ENCODE results near the gene OGN.

The OGN gene

DNA sequence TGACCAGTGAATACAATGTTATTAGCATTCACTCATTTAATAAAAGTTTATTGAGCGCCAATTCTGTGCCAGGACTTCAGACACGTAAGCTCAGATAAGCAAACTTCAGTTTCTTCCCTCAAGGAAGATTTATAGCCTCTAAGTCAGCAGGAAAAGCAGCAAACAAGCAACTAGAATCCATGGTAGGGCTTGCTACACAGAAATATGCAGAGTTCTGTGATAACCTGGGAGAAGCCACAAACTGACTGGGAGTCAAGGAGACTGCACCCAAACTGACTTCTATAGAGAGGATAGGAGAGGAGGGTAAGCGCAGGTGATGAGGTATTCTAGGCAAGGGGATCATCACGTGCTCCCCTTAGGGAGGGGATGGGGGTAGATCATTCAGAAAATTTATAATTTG lies 1.4 kb upstream of the OGN start:
- in situ Hi-C loops (cut with MboI; ENCODE audit: low sequenced_read_pairs) = no loop called here

DNA sequence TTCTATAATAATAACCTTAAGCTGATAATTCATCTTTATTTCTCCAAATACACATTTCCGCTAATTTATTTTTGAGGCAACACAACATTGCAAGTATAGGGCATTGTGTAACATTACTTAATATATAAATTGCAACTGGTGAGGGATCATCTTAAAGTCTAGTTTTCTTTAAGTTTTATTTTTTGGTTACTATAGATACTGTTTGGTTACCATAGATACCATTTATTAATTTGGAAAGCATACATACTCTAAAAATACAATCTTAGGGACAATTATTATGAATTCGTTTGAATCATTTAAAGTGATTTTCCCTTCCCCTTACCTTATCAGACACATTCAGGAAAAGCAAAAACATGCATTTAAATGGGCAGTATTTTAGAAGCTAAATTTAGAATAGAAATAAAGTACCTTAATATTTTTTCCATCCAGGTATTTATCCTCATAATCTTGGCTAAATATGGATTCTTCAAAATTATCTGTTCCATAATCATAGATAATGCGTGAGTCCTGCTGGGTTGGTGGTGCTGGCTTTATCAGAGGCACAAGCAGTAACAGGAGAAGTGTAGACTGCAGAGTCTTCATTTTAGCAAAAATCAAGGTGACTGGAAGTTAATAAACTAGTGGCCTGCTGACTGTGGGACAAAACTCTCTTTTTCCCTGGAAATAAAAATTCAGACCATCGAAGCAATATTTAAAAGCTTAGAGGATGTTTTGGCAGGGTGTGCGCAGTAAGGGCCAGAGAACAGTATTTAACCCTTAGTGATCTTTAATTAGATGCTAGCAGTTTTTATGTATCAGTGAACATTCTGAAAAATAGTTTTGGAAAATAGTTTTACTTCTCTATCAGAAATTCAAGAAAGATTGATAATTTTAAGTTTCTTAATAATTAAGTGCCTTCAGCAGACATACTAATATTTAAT lies 1.3 kb downstream of the OGN start:
- in situ Hi-C loops (cut with MboI; ENCODE audit: low sequenced_read_pairs) = no loop called here

DNA sequence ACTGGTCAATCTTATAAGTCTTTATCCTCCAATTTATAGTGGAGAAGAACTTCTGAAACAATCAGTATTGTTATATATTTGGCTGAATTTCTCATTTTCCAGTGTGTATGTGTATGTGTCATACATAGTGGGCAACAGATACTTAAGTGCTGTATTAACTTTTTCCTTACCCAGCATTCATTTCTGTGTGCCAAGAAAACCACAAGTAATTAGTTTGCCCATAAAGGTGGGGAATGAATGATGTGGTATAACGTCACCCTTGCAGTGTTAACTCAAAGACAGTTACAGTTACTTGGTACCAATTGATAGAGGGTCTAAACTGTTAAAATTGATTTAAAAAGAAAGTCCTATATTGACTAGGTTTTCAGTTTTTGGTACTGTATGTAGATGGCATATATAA lies 2.0 kb downstream of the OGN start:
- in situ Hi-C loops (cut with MboI; ENCODE audit: low sequenced_read_pairs) = no loop called here

DNA sequence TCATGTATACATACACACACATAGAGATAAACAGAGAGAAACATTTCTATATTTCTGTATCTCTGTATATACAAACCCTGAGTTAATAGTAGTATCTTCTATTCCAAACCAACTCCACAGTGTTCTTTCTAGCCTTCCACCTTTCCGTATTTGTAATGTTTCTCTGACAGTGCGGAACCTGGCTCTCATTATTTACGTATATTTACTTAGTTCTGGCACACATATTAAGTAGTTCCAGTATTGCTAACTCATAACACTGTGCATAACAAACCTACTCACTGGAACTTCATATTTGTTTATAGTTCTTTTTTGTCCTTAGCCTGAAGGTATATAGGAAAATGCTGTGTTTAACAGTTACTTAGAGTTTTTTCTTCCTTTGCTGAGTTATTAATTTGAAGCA lies 6.5 kb downstream of the OGN start:
- in situ Hi-C loops (cut with MboI; ENCODE audit: low sequenced_read_pairs) = no loop called here

DNA sequence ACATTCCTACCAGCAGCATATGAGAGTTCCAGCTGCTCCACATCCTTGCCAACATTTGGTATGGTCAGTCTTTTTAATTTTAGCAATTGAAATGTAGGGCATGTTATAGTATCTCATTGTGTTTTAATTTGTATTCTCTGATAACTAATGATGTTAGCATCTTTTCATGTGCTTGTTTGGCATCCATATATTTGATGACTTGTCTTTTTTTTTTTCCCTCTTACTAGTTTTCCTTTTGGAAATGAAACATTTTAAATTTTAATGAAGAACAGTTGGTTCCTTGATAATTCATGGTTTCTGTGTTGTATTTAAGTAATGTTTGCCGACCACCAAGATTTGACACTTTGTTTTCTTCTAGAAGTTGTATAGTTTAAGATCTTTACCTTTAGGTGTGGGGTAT lies 8.8 kb downstream of the OGN start:
- in situ Hi-C loops (cut with MboI; ENCODE audit: low sequenced_read_pairs) = no loop called here

DNA sequence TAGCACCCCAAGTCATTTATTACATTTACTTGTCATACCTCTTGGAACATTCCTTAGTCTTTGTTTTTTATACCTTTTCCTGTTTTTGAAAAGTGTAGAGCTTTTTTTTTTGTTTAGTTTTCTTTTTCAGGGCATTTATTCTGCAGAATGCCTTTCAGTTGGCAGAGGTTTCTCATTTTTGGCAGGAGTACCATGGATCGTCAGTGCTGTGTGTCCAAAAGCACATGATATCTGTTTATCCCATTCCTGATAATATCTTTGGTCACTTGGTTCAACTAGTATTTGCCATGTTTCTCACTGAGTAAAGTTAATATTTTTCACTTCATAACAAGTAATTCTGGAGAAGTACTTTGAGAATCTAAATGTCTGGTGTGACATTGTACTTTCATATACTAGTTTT lies 10.7 kb downstream of the OGN start:
- in situ Hi-C loops (cut with MboI; ENCODE audit: low sequenced_read_pairs) = no loop called here

DNA sequence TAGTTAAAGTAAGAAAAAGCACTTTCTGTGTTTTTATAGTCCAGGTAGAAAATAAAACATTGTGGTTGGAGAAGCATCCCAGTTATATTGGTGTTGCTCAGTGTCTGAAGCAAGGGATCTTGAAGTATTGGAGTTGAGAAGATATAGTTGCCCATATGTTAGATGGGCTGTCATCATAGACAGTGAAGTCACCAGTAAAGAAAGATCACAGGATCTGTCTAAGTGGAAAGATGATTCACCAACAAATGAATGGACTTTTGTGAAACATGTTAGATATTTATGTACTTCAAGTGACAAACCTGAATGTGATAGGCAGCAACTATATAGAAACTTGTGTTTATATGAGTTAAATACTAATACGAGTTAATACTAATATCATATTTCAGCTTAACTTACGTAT lies 11.7 kb downstream of the OGN start:
- in situ Hi-C loops (cut with MboI; ENCODE audit: low sequenced_read_pairs) = no loop called here

DNA sequence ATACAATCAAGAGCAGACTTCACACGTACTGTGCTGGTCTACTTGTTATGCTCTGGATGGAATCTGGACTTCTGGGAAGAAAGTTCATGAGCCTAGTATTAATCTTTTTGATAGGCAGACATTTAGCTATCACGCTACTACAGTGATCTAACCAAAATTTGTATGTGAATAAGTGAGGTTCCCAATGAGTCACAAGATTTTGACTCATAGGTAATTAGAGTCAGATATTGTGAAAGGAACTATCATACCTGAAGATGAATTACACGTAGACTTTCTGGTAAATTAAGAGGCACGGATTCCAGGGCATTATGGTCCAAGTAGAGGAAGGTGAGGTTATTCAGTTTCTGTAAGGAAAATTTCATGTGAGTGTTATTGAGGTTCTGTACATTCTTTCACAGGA lies 18.4 kb downstream of the OGN start:
- in situ Hi-C loops (cut with MboI; ENCODE audit: low sequenced_read_pairs) = no loop called here

DNA sequence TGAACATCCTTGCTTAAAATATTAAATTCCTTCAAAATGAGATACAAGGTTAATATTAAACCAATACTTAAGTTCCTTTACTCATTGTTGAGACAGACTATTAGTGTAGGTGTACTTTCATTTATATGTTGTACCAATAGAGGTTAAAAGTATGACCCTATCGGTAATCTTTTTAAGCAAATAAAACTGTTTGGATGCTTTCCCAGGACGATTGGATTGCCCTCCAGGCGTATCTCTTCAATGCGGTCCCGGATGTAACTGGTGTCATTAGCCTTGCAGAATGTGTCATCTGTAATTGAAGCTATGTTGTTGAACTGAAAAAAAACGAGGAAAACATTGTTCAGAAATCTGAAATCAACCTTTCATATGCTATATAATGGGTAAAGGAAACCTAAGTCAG lies 18.9 kb downstream of the OGN start:
- in situ Hi-C loops (cut with MboI; ENCODE audit: low sequenced_read_pairs) = no loop called here

DNA sequence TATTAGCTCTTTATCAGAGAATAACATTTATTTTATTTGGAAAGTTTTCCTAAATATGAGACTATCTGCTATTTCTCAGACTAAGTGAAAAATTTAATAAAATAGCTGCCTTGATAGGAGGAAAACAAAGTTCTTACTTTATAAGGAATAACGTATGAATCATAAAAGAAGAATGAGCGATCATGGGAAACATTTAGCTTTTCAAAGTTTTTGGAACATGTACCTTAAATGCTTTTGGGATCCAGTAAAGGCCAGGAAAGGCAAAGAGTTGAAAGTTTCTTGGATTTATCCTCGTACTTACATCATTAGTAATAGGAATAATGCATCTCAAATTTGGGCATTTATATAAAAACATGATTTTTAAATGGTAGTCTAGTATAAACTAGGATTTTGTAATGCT lies 19.4 kb downstream of the OGN start:
- in situ Hi-C loops (cut with MboI; ENCODE audit: low sequenced_read_pairs) = no loop called here

DNA sequence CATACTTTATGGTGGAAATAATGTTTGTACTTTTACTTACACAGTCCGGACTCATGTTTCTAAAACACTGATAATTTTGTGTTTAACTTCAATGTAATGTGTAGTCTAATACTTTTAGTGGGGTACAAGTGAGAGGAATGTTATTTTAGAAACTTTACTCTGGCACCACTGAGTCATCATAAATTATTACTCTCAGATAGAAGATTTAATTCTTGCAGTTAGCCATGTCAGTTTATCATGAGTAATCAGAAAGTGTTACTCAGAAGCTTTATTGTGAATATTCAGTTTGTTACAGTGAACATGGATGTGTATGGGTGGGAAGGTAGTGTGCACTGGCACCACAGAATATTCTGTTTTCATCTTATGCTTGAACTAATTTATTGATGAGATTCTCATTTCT lies 20.0 kb downstream of the OGN start:
- in situ Hi-C loops (cut with MboI; ENCODE audit: low sequenced_read_pairs) = no loop called here

DNA sequence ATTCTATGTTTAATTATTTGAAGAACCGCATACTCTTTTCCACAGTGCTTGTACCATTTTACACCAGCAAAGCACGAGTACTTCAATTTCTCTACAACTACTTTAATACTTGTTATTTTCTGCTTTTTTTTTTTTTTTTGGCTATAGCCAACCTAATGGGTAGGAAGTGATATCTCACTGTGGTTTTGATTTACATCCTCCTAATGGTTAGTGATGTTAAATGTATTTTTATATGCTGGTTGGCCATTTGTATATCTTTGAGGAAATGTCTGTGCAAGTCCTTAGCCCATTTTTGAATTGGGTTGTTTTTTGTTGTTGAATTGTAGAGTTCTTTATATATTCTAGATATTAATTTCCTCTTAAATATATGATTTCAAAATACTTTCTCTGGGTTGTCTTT lies 22.6 kb downstream of the OGN start:
- in situ Hi-C loops (cut with MboI; ENCODE audit: low sequenced_read_pairs) = no loop called here

DNA sequence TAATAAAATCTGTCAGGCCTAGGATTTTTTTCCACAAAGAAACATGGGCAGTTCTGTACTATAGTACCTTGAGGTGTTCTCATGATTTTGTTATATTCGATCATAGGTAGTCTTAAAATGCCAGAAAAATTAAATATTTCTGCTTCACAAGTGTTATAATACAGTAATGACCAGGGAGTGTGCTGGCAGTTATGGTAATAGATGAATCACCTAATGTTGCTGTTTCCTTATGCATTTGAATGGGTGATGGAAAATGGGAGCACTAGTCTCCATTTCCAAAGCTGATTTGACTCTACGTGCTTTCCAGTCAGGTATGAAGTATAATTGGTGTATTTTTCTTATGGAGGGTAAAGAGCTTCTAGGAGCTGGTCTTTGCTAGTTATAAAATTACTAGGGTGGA lies 23.8 kb downstream of the OGN start:
- in situ Hi-C loops (cut with MboI; ENCODE audit: low sequenced_read_pairs) = no loop called here

DNA sequence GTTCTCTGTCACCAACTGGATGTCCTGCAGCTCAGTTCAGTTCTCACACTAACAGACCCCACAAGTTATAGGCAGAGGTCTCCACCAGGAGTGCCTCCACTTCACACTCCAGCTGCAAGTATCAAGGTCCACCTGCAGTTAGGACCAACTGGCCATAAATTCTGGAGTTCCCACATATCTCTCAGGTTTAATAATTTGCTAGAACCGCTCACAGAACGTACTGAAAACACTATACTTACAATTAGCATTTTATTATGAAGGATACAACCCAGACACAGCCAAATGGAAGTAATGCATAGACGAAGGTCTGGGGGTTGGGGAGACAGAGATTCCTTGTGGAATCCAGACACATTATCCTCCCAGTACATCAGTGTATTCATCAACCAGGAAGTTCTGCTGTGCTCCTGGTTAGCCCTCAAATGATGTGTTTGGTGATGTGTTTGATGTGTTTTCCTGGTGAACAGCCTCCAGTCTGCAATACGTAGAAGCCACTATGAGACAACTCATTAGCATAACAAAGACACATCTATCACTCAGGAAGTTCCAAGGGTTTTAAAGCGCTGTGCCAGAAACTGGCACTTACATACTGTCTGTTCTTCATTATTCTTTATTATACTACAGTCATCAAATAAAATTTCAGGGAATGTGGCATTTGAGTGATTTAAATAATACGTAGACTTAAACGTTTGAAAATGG lies 25.4 kb downstream of the OGN start:
- in situ Hi-C loops (cut with MboI; ENCODE audit: low sequenced_read_pairs) = no loop called here

DNA sequence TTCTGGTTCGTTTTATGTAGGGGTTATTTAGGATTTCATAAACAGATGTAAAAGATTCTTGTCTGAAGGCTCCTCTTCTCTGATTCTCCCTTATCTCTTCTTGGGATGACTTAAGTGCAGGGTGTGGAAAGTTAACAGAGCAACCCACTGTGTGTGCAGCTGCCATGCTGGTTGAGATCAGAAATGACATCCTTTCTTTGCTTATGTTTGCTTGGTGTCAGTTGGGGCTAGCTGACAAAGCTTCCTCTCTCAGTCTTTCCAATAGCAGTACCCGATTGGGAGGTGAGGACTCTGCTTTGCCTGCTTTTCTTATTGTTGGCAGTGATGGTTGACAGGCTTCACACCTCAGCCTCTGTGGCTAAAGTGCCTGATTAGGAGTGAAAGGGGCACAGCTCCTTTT lies 26.5 kb downstream of the OGN start:
- in situ Hi-C loops (cut with MboI; ENCODE audit: low sequenced_read_pairs) = no loop called here

DNA sequence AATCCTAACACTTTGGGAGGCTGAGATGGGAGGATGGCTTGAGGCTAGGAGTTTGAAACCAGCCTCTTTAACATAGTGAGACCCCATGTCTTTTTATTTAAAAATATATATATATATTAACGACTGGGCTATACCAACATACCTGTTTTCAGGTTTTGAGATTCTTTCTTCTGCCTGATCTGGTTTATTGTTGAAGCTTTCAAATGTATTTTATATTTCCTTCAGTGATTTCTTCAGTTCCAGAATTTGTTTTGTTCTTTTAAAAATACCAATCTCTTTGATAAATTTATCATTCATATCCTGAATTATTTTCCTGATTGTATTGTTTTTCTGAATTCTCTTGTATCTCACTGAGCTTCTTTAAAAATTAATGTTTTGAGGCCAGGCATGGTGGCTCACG lies 31.2 kb downstream of the OGN start:
- in situ Hi-C loops (cut with MboI; ENCODE audit: low sequenced_read_pairs) = no loop called here

DNA sequence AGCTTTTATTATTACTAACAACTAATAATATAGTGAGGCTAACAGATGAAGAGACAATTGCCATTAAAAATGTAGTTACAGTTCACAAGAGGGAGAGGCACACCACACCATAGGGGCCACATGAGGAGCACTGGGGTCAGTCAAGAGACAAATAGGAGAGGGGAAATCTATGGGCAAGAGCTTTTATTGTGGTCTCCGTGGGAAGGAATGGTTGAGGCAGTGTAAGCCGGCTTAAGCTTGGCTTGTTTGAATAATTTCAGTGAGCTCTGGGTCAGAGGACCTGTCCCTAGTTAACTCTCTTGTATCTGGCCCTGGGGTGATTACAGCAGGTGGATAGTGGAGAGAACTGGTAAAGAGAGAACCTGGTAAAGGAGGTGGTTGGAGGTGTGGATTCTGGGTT lies 35.3 kb downstream of the OGN start:
- in situ Hi-C loops (cut with MboI; ENCODE audit: low sequenced_read_pairs) = no loop called here

DNA sequence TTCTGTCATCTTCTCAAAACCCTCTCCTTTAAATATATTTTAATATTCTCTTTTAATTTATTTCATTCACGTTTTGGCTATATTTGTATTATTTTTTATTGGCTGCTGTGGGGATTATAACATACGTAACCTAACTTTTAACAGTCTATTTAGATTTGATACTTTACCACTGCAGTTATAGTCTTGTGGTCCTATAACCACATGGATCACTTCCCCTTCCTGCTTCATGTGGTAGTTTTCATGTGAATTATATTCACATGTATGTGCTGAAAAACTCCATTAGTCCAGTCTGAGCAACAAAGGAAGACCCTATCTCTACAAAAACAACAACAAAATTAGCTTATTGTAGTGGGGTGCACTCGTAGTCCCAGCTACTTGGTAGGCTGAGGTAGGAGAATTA lies 44.3 kb downstream of the OGN start:
- in situ Hi-C loops (cut with MboI; ENCODE audit: low sequenced_read_pairs) = no loop called here

DNA sequence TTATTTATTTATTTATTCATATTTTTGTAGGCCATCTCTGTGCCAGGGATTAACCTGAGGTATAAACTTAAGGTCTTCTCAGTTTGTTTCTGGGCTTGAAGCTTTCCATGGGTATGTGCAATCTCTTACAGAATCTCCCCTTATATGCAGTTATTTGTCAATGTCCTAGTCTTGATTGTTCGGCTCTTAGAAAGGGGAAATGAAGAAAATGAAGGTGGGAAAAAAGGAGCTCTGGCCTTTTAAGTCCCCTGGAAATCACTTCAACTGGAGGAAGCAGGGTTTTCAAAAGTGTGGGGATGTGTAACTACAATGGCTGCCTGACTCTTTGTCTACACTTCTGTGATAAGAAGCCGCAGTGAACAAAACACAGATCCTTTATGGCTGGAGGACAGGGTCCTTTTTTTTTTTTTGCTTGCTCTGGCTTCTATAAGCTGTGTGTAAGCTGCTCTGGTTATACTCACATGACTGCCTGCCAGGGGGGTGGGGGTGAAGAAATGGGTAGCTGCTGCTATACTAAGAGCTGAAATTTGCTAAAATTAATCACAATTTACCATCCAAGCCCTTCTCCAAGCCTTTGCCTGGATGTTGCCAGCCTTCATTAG lies 44.9 kb downstream of the OGN start:
- in situ Hi-C loops (cut with MboI; ENCODE audit: low sequenced_read_pairs) = no loop called here

DNA sequence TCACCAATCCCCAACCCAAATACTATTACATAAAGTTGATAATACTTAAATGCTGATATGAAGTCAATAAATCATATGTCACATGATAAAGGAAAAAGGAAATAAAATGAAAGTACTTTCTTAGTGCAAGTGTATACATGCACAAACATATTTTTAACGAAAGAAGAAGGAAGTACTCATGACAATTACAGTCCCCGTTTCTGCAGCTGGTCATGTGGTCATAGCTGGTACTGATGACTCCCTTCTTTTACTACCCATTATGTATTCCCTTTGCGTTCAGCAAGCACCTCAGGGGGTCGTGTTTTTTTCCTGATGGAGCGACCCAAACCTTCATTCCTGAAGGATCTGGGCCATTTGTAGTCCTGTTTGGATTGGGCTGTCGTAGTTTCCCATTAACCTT lies 51.3 kb downstream of the OGN start:
- in situ Hi-C loops (cut with MboI; ENCODE audit: low sequenced_read_pairs) = no loop called here

DNA sequence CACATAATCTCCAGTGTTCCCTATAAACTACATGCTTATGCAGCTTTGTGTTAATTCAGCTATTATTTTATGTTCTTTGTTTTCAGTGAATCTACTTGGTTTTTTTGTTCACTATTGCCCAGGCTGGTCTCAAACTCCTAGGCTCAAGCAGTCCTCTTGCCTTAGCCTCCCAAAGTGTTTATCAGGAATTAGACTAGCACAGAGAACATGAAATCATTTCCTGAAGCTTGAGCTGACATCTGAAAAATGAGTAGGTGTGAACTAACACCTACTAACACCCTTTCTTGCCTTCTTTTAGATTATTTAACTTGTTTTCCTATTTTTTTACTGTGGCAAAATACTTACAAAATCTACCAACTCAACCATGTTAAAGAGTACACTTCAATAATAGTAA lies 53.6 kb downstream of the OGN start:
- in situ Hi-C loops (cut with MboI; ENCODE audit: low sequenced_read_pairs) = no loop called here

All from HL-60/S4 treated with phorbol 12-myristate 13-acetate at 8.2 ng/mL for 4 days and 3 days (cell line).